Astrocyte (in vitro differentiated cells and primary cell): Measurements from ENCODE around the gene ZFAND2B. TPM values are rescaled to one million over a fixed set of nuclear protein-coding genes. Genes with fewer than 3 reads are reported as not detected.

Experiments
- DNase-seq: peaks from one replicate; pipeline ENCODE4 v3.0.0-alpha.2; 2010; ENCODE audit warnings: low read depth
- FAIRE-seq: peaks from 2 replicates; lab custom pipeline; 2011; peaks lifted over from hg19 to GRCh38; lab: Jason Lieb, UNC
- H2AFZ ChIP-seq: 2 replicates; pipeline ENCODE4 v1.6.0; 2012; ENCODE audit warnings: low read depth, low read length, inconsistent platforms
- H3K27ac ChIP-seq: 2 replicates; pipeline ENCODE4 v1.5.1; 2011; ENCODE audit warnings: low read depth, low read length, inconsistent platforms
- H3K27me3 ChIP-seq: 2 replicates; pipeline ENCODE4 v1.6.0; 2011; ENCODE audit warnings: low read length, inconsistent platforms; ENCODE audit not compliant: insufficient read depth
- H3K36me3 ChIP-seq: 2 replicates; pipeline ENCODE4 v1.5.1; 2011; ENCODE audit warnings: low read length, inconsistent platforms; ENCODE audit not compliant: insufficient read depth
- H3K4me1 ChIP-seq: 2 replicates; pipeline ENCODE4 v1.5.1; 2011; ENCODE audit warnings: low read length, inconsistent platforms; ENCODE audit not compliant: insufficient read depth
- H3K4me2 ChIP-seq: 2 replicates; pipeline ENCODE4 v1.6.0; 2012; ENCODE audit warnings: low read length, inconsistent platforms
- H3K4me3 ChIP-seq: 2 replicates; pipeline ENCODE4 v1.5.1; 2011; ENCODE audit warnings: low read depth, mild to moderate bottlenecking, low read length, inconsistent platforms; ENCODE audit not compliant: insufficient read depth
- H3K79me2 ChIP-seq: 2 replicates; pipeline ENCODE4 v1.6.0; 2012; ENCODE audit warnings: mild to moderate bottlenecking, low read length, inconsistent platforms; ENCODE audit not compliant: insufficient read depth
- H3K9ac ChIP-seq: 2 replicates; pipeline ENCODE4 v1.6.0; 2012; ENCODE audit warnings: mild to moderate bottlenecking, low read length, inconsistent platforms
- H3K9me3 ChIP-seq: 2 replicates; pipeline ENCODE4 v1.5.1; 2012; ENCODE audit warnings: low read depth, mild to moderate bottlenecking, low read length, inconsistent platforms; ENCODE audit not compliant: insufficient read depth
- H4K20me1 ChIP-seq: 2 replicates; pipeline ENCODE4 v1.6.0; 2012; ENCODE audit warnings: low read length, inconsistent platforms; ENCODE audit not compliant: insufficient read depth
- H3K27ac Mint-ChIP-seq: one replicate; pipeline ENCODE4 v1.8.0; 2021; ENCODE audit warnings: mild to moderate bottlenecking, mixed read lengths; ENCODE audit not compliant: unreplicated experiment
- H3K27me3 Mint-ChIP-seq: one replicate; pipeline ENCODE4 v1.8.0; 2021; ENCODE audit warnings: low read depth, mixed read lengths; ENCODE audit not compliant: unreplicated experiment
- H3K36me3 Mint-ChIP-seq: one replicate; pipeline ENCODE4 v1.8.0; 2021; ENCODE audit warnings: low read depth, mixed read lengths; ENCODE audit not compliant: unreplicated experiment
- H3K4me1 Mint-ChIP-seq: one replicate; pipeline ENCODE4 v1.8.0; 2021; ENCODE audit warnings: low read depth, mixed read lengths; ENCODE audit not compliant: unreplicated experiment
- H3K4me3 Mint-ChIP-seq: one replicate; pipeline ENCODE4 v1.8.0; 2021; ENCODE audit warnings: mild to moderate bottlenecking, moderate library complexity, mixed read lengths; ENCODE audit not compliant: unreplicated experiment
- H3K9me3 Mint-ChIP-seq: one replicate; pipeline ENCODE4 v1.8.0; 2021; ENCODE audit warnings: mild to moderate bottlenecking, mixed read lengths; ENCODE audit not compliant: unreplicated experiment
- CTCF ChIP-seq: IDR thresholded peaks from 2 replicates; pipeline ENCODE4 v1.5.1; 2011; ENCODE audit warnings: low read depth, mild to moderate bottlenecking, inconsistent platforms, low read length, moderate library complexity; ENCODE audit not compliant: insufficient read depth
- EZH2 ChIP-seq: IDR thresholded peaks from 2 replicates; pipeline ENCODE4 v1.6.1; 2012; ENCODE audit warnings: mild to moderate bottlenecking, low read length, inconsistent platforms; ENCODE audit not compliant: insufficient read depth
- total RNA-seq: library from RNA; stranded (reverse); gene quantifications from 2 replicates; pipeline ENCODE4 v1.2.1, GENCODE V29; 2021

Gene ZFAND2B
- total RNA-seq, 1 donor from 2014 or later, result 24.0 TPM

- Histone ChIP-seq H3K9ac (no peak overlapping the region), H3K79me2 (peaks cover 32% of the 10 kb centered on the region), H2AFZ (no peak overlapping the region), H3K27ac (no peak overlapping the region), H3K4me3 (no peak overlapping the region), H3K9me3 (no peaks in the 10 kb centered on the region), H3K27me3 (no peaks in the 10 kb centered on the region), H3K4me1 (peaks cover 17% of the 10 kb centered on the region), H3K4me2 (no peak overlapping the region), H3K36me3 (peaks cover 30% of the 10 kb centered on the region), H4K20me1 (peaks cover 34% of the 10 kb centered on the region)
- no peak overlapping the region for H3K4me3 Mint-ChIP-seq
- DNase-seq (no peak), FAIRE-seq (no peak)
- TF ChIP-seq CTCF, result no peak
- no peak for TF ChIP-seq EZH2
- H3K4me1 Mint-ChIP-seq, result peaks cover 9% of the 10 kb centered on the region
- H3K27me3 Mint-ChIP-seq, result no peaks in the 10 kb centered on the region
- no peak overlapping the region for H3K27ac Mint-ChIP-seq
- peaks cover 16% of the 10 kb centered on the region for H3K36me3 Mint-ChIP-seq
- H3K9me3 Mint-ChIP-seq, result peaks cover 1% of the 10 kb centered on the region
Observed at GRCh38 chr2:219180961-219181360, 25.6 kb upstream of the ZFAND2B start.

GRCh38 chr2:219181531-219181930 is 25.1 kb upstream of the ZFAND2B start:
- DNase-seq (no peak), FAIRE-seq (no peak)
- Histone ChIP-seq H3K79me2 (peaks cover 27% of the 10 kb centered on the region), H3K36me3 (peaks cover 30% of the 10 kb centered on the region), H3K4me3 (no peak overlapping the region), H3K27me3 (no peaks in the 10 kb centered on the region), H3K4me2 (no peak overlapping the region), H3K9ac (no peak overlapping the region), H4K20me1 (peaks cover 34% of the 10 kb centered on the region), H2AFZ (no peak overlapping the region), H3K27ac (no peak overlapping the region), H3K9me3 (no peaks in the 10 kb centered on the region), H3K4me1 (peaks cover 14% of the 10 kb centered on the region)
- Mint-ChIP-seq H3K36me3 (peaks cover 16% of the 10 kb centered on the region), H3K27ac (no peak overlapping the region), H3K27me3 (no peaks in the 10 kb centered on the region), H3K9me3 (peaks cover 1% of the 10 kb centered on the region), H3K4me1 (peaks cover 9% of the 10 kb centered on the region), H3K4me3 (no peak overlapping the region)
- TF ChIP-seq EZH2 (no peak), CTCF (no peak)

GRCh38 chr2:219182331-219183150 is 24.0 kb upstream of the ZFAND2B start:
- H3K9me3 Mint-ChIP-seq, result peaks cover 1% of the 10 kb centered on the region

More at GRCh38 chr2:219182331-219183150, 24.0 kb upstream of the ZFAND2B start:
- peaks cover 16% of the 10 kb centered on the region for H3K36me3 Mint-ChIP-seq
- Histone ChIP-seq H3K27me3 (no peaks in the 10 kb centered on the region), H3K27ac (no peak overlapping the region), H3K4me3 (no peak overlapping the region), H3K36me3 (peaks cover 30% of the 10 kb centered on the region), H4K20me1 (peaks cover 34% of the 10 kb centered on the region), H3K4me1 (peaks cover 10% of the 10 kb centered on the region), H3K4me2 (no peak overlapping the region), H2AFZ (no peak overlapping the region), H3K79me2 (peaks cover 27% of the 10 kb centered on the region), H3K9ac (no peak overlapping the region), H3K9me3 (no peaks in the 10 kb centered on the region)
- no peak overlapping the region for H3K4me3 Mint-ChIP-seq
- no peak for FAIRE-seq
- H3K27ac Mint-ChIP-seq, result no peak overlapping the region
- H3K27me3 Mint-ChIP-seq, result no peaks in the 10 kb centered on the region
- peaks cover 6% of the 10 kb centered on the region for H3K4me1 Mint-ChIP-seq
- no peak for DNase-seq
- TF ChIP-seq CTCF (no peak), EZH2 (no peak)
